HepG2 (cell line): ENCODE measurements around the gene PMM2. TPM values are rescaled to one million over a fixed set of nuclear protein-coding genes. Genes with fewer than 3 reads are reported as not detected.

Experiments
- FOSL1 ChIP-seq: sonication (generic); formaldehyde crosslinking; IDR thresholded peaks from 2 replicates; pipeline ENCODE4 v1.9.0; 2021; ENCODE audit warnings: missing genetic modification reagents, borderline replicate concordance
- GATAD2A ChIP-seq: IDR thresholded peaks from 2 replicates; pipeline ENCODE4 v1.6.1; 2016
- KDM6A ChIP-seq: IDR thresholded peaks from 2 replicates; pipeline ENCODE4 v1.6.1; 2016; ENCODE audit warnings: low read depth
- MAFG ChIP-seq: sonication (generic); formaldehyde crosslinking; IDR thresholded peaks from 2 replicates; pipeline ENCODE4 v1.5.1; 2020; ENCODE audit warnings: mild to moderate bottlenecking, missing genetic modification reagents
- NCOA2 ChIP-seq: sonication (generic); formaldehyde crosslinking; IDR thresholded peaks from 2 replicates; pipeline ENCODE4 v1.8.0; 2022; ENCODE audit warnings: inconsistent platforms
- NFKBIZ ChIP-seq: IDR thresholded peaks from 2 replicates; pipeline ENCODE4 v1.6.1; 2018; ENCODE audit warnings: missing genetic modification reagents, missing compliant biosample characterization
- PATZ1 ChIP-seq: sonication (generic); formaldehyde crosslinking; IDR thresholded peaks from 2 replicates; pipeline ENCODE4 v1.4.0; 2020; ENCODE audit warnings: missing genetic modification reagents
- TAF15 ChIP-seq: fragments of 200-400 bp; formaldehyde crosslinking; IDR thresholded peaks from one replicate; pipeline ENCODE4 v1.6.1; 2018; ENCODE audit warnings: mild to moderate bottlenecking, low read depth, low read length; ENCODE audit not compliant: poor library complexity, severe bottlenecking
- TFE3 ChIP-seq: IDR thresholded peaks from 2 replicates; pipeline ENCODE4 v1.6.1; 2016
- TMF1 ChIP-seq: sonication (generic); formaldehyde crosslinking; IDR thresholded peaks from 2 replicates; pipeline ENCODE4 v1.8.1; 2022; ENCODE audit warnings: low read depth, missing genetic modification reagents
- ZNF431 ChIP-seq: sonication (generic); formaldehyde crosslinking; IDR thresholded peaks from 2 replicates; pipeline ENCODE4 v1.9.0; 2022; ENCODE audit warnings: missing genetic modification reagents, low read depth, mild to moderate bottlenecking, borderline replicate concordance
- ZXDC ChIP-seq: sonication (generic); formaldehyde crosslinking; IDR thresholded peaks from 2 replicates; pipeline ENCODE4 v1.5.0; 2020; ENCODE audit warnings: mild to moderate bottlenecking, missing genetic modification reagents
- polyA plus RNA-seq, 8 experiments: library from polyadenylated mRNA; depleted of rRNA in 3 of 8; stranded (reverse) in 7 of 8; unstranded in 1 of 8; fragments of >200 nt; fragmentation: Illumina TruSeq in 4 of 8; extraction: Trizol in 4 of 8; gene quantifications; 2 replicates each; pipeline versions ENCODE4 v1.2.1 to v1.2.3, GENCODE V29; 2011 to 2016; ENCODE audit warnings: low read depth in 4 of 8, missing spikeins in 1 of 8, mixed read lengths in 1 of 8; ENCODE audit not compliant: insufficient read depth in 1 of 8
- total RNA-seq, 5 experiments: library from RNA; depleted of rRNA; stranded (reverse); fragments of >200 nt; fragmentation: Illumina TruSeq; extraction: Trizol; gene quantifications; 2 replicates each; pipeline ENCODE4 v1.2.3, GENCODE V29; 2016; ENCODE audit warnings: low read depth in 1 of 5
- TF ChIP-seq, protein P1 (sequence below): sonication (generic); formaldehyde crosslinking; IDR thresholded peaks from 2 replicates; pipeline ENCODE4 v1.5.1; 2020; ENCODE audit warnings: mild to moderate bottlenecking, moderate library complexity, missing genetic modification reagents
- TF ChIP-seq, protein P2 (sequence below): sonication (generic); formaldehyde crosslinking; IDR thresholded peaks from 2 replicates; pipeline ENCODE4 v1.4.0; 2020; ENCODE audit warnings: missing genetic modification reagents
- TF ChIP-seq, protein P3 (sequence below): conservative IDR thresholded peaks from 2 replicates; pipeline ENCODE4 v1.6.1; 2018; ENCODE audit warnings: missing genetic modification reagents

PMM2 gene
- total and polyA plus RNA-seq, 2 of the 13 experiments (the other 11 are each of a cell fraction or from before 2014, with no cell fraction given): 52.2 to 93.7 TPM

DNA sequence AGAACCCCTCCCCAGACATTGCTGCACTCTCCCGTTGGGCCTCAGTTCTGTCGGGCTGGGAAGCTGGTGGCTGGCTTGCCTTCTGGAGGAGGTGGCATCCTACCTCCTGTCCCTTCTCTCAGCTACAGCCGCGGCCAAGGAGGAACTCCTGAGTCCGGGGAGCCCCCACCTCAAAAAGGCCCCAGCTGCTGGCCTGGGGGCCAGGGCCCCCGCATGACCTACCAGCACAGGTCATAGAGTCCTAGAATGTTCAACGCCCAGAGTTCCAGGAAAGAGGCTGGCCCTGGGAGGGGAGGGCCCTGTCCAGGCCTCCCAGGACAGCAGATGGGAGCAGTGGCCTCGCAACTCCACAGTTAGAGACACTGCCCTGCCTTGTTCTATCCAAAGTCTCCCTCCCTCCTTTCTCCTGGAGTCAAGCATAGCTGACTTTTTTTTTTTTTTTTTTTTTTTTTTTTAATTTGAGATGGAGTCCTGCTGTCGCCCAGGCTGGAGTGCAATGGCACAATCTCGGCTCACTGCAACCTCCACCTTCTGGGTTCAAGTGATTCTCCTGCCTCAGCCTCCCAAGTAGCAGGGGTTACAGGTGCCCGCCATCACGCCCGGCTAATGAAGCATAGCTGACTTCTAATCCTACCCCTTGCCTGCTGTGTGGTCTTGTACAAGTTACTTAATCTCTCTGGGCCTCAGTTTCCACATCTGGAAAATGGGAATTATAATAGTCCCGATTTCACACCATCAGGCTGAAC, 64.1 kb downstream of the PMM2 start (continued):
- TF ChIP-seq PATZ1 (CRISPR knock-in tag): peak; percentile 99
- 0 out of 2 replicates have a peak, but pooled peaks have one; percentile 20 for TF ChIP-seq NCOA2 (CRISPR knock-in tag)
- TF ChIP-seq ZXDC (CRISPR knock-in tag): peak; percentile 72; the same call in 1 of the 2 replicates
- TF ChIP-seq, protein P1, sequence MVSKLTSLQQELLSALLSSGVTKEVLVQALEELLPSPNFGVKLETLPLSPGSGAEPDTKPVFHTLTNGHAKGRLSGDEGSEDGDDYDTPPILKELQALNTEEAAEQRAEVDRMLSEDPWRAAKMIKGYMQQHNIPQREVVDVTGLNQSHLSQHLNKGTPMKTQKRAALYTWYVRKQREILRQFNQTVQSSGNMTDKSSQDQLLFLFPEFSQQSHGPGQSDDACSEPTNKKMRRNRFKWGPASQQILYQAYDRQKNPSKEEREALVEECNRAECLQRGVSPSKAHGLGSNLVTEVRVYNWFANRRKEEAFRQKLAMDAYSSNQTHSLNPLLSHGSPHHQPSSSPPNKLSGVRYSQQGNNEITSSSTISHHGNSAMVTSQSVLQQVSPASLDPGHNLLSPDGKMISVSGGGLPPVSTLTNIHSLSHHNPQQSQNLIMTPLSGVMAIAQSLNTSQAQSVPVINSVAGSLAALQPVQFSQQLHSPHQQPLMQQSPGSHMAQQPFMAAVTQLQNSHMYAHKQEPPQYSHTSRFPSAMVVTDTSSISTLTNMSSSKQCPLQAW (CRISPR knock-in tag): 0 out of 2 replicates have a peak, but pooled peaks have one; percentile 5
- TF ChIP-seq, protein P2, sequence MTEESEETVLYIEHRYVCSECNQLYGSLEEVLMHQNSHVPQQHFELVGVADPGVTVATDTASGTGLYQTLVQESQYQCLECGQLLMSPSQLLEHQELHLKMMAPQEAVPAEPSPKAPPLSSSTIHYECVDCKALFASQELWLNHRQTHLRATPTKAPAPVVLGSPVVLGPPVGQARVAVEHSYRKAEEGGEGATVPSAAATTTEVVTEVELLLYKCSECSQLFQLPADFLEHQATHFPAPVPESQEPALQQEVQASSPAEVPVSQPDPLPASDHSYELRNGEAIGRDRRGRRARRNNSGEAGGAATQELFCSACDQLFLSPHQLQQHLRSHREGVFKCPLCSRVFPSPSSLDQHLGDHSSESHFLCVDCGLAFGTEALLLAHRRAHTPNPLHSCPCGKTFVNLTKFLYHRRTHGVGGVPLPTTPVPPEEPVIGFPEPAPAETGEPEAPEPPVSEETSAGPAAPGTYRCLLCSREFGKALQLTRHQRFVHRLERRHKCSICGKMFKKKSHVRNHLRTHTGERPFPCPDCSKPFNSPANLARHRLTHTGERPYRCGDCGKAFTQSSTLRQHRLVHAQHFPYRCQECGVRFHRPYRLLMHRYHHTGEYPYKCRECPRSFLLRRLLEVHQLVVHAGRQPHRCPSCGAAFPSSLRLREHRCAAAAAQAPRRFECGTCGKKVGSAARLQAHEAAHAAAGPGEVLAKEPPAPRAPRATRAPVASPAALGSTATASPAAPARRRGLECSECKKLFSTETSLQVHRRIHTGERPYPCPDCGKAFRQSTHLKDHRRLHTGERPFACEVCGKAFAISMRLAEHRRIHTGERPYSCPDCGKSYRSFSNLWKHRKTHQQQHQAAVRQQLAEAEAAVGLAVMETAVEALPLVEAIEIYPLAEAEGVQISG (CRISPR knock-in tag): peak; percentile 87
- TF ChIP-seq TMF1 (CRISPR knock-in tag): peak; percentile 48; the same call in 1 of the 2 replicates
- TF ChIP-seq, protein P3, sequence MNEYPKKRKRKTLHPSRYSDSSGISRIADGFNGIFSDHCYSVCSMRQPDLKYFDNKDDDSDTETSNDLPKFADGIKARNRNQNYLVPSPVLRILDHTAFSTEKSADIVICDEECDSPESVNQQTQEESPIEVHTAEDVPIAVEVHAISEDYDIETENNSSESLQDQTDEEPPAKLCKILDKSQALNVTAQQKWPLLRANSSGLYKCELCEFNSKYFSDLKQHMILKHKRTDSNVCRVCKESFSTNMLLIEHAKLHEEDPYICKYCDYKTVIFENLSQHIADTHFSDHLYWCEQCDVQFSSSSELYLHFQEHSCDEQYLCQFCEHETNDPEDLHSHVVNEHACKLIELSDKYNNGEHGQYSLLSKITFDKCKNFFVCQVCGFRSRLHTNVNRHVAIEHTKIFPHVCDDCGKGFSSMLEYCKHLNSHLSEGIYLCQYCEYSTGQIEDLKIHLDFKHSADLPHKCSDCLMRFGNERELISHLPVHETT: 0 out of 2 replicates have a peak, but pooled peaks have one; percentile 6
- 0 out of 2 replicates have a peak, but pooled peaks have one; percentile 31 for TF ChIP-seq NFKBIZ
- TF ChIP-seq ZNF431 (CRISPR knock-in tag): 0 out of 2 replicates have a peak, but pooled peaks have one; percentile 19
- TF ChIP-seq TAF15: peak; percentile 58
- TF ChIP-seq GATAD2A (CRISPR knock-in tag): peak; percentile 12; the same call in 1 of the 2 replicates
- 0 out of 2 replicates have a peak, but pooled peaks have one; percentile 11 for TF ChIP-seq TFE3 (CRISPR knock-in tag)
- TF ChIP-seq MAFG (CRISPR knock-in tag): no peak
- no peak for TF ChIP-seq FOSL1
- TF ChIP-seq KDM6A (CRISPR knock-in tag): peak; percentile 18; the same call in 1 of the 2 replicates
